ENCODE results near the gene SKI. TPM values are rescaled to one million over a fixed set of nuclear protein-coding genes. Genes with fewer than 3 reads are reported as not detected.
A peak's percentile ranks its signal among the peaks of the same experiment; 100 is the strongest.
"Not testable (repeated sequence)": the region's sequence is repeated elsewhere in the genome, so short reads cannot be mapped to it uniquely, and the experiment has no call there.

The SKI gene
- total RNA-seq, 1 donor from 2014 or later: 66.2 TPM

- Histone ChIP-seq H3K4me2 (ENCODE audit: low read length) (no peak overlapping the region), H3K9me3 (ENCODE audit: insufficient read depth, low read depth, low read length) (no peaks in the 10 kb centered on the region), H3K79me2 (ENCODE audit: insufficient read depth, low read length) (peaks cover 99% of the 10 kb centered on the region), H3K27ac (ENCODE audit: low read depth, low read length) (no peak overlapping the region), H3K36me3 (ENCODE audit: insufficient read depth, low read length) (peaks cover 6% of the 10 kb centered on the region), H3K9ac (ENCODE audit: low read length) (peak overlapping the region; percentile 3), H2AFZ (ENCODE audit: low read depth, low read length) (no peak overlapping the region), H4K20me1 (ENCODE audit: insufficient read depth, low read length) (peaks cover 99% of the 10 kb centered on the region), H3K4me1 (ENCODE audit: insufficient read depth, low read length) (peaks cover 52% of the 10 kb centered on the region), H3K4me3 (ENCODE audit: insufficient read depth, low read depth, low read length) (no peak overlapping the region), H3K27me3 (ENCODE audit: insufficient read depth, low read length) (no peaks in the 10 kb centered on the region)
- H3K36me3 Mint-ChIP-seq (ENCODE audit: low read depth, unreplicated experiment): peaks cover 11% of the 10 kb centered on the region
- no peak overlapping the region for H3K27ac Mint-ChIP-seq (ENCODE audit: unreplicated experiment)
- no peak for TF ChIP-seq CTCF (IDR thresholded peaks at IDR 0.05; ENCODE audit: insufficient read depth, low read depth, low read length)
- TF ChIP-seq EZH2 (IDR thresholded peaks at IDR 0.05; ENCODE audit: insufficient read depth, low read length): no peak
- H3K9me3 Mint-ChIP-seq (ENCODE audit: unreplicated experiment): no peaks in the 10 kb centered on the region
- no peak for FAIRE-seq
- H3K4me3 Mint-ChIP-seq (ENCODE audit: unreplicated experiment): no peak overlapping the region
- no peak for DNase-seq (ENCODE audit: low read depth)
- no peaks in the 10 kb centered on the region for H3K27me3 Mint-ChIP-seq (ENCODE audit: low read depth, unreplicated experiment)
- peaks cover 32% of the 10 kb centered on the region for H3K4me1 Mint-ChIP-seq (ENCODE audit: low read depth, unreplicated experiment)
These were observed 15.0 kb downstream of the SKI start for GRCh38 chr1:2242814-2243725.

GRCh38 chr1:2247045-2247394 is 18.9 kb downstream of the SKI start:
- peaks cover 41% of the 10 kb centered on the region for H3K4me1 ChIP-seq (ENCODE audit: insufficient read depth, low read length)
- H3K27ac ChIP-seq (ENCODE audit: low read depth, low read length); H3K9me3 ChIP-seq (ENCODE audit: insufficient read depth, low read depth, low read length); DNase-seq (ENCODE audit: low read depth); H3K27me3 Mint-ChIP-seq (ENCODE audit: low read depth, unreplicated experiment); H3K4me3 ChIP-seq (ENCODE audit: insufficient read depth, low read depth, low read length); H2AFZ ChIP-seq (ENCODE audit: low read depth, low read length); H3K36me3 Mint-ChIP-seq (ENCODE audit: low read depth, unreplicated experiment); H3K9ac ChIP-seq (ENCODE audit: low read length); H3K27me3 ChIP-seq (ENCODE audit: insufficient read depth, low read length); H3K4me3 Mint-ChIP-seq (ENCODE audit: unreplicated experiment); FAIRE-seq; H3K36me3 ChIP-seq (ENCODE audit: insufficient read depth, low read length); H3K9me3 Mint-ChIP-seq (ENCODE audit: unreplicated experiment): not testable (repeated sequence)
- peaks cover 34% of the 10 kb centered on the region for H3K4me1 Mint-ChIP-seq (ENCODE audit: low read depth, unreplicated experiment)
- peak overlapping the region; percentile 87 for H3K4me2 ChIP-seq (ENCODE audit: low read length)
- H3K79me2 ChIP-seq (ENCODE audit: insufficient read depth, low read length): peaks cover 99% of the 10 kb centered on the region
- peak overlapping the region; percentile 96 for H3K27ac Mint-ChIP-seq (ENCODE audit: unreplicated experiment)
- peaks cover 99% of the 10 kb centered on the region for H4K20me1 ChIP-seq (ENCODE audit: insufficient read depth, low read length)

GRCh38 chr1:2247760-2248126 is 19.6 kb downstream of the SKI start:
- Histone ChIP-seq H3K4me2 (ENCODE audit: low read length) (peak overlapping the region; percentile 57), H2AFZ (ENCODE audit: low read depth, low read length) (no peak overlapping the region), H3K9me3 (ENCODE audit: insufficient read depth, low read depth, low read length) (no peaks in the 10 kb centered on the region), H4K20me1 (ENCODE audit: insufficient read depth, low read length) (peaks cover 99% of the 10 kb centered on the region), H3K27ac (ENCODE audit: low read depth, low read length) (peak overlapping the region; percentile 11), H3K79me2 (ENCODE audit: insufficient read depth, low read length) (peaks cover 99% of the 10 kb centered on the region), H3K4me1 (ENCODE audit: insufficient read depth, low read length) (peaks cover 41% of the 10 kb centered on the region), H3K9ac (ENCODE audit: low read length) (peak overlapping the region; percentile 14), H3K4me3 (ENCODE audit: insufficient read depth, low read depth, low read length) (no peak overlapping the region), H3K27me3 (ENCODE audit: insufficient read depth, low read length) (no peaks in the 10 kb centered on the region), H3K36me3 (ENCODE audit: insufficient read depth, low read length) (no peaks in the 10 kb centered on the region)
- DNase-seq (ENCODE audit: low read depth) (no peak), FAIRE-seq (no peak)
- Mint-ChIP-seq H3K4me3 (ENCODE audit: unreplicated experiment) (no peak overlapping the region), H3K36me3 (ENCODE audit: low read depth, unreplicated experiment) (peaks cover 2% of the 10 kb centered on the region), H3K27me3 (ENCODE audit: low read depth, unreplicated experiment) (no peaks in the 10 kb centered on the region), H3K27ac (ENCODE audit: unreplicated experiment) (peak overlapping the region; percentile 12), H3K4me1 (ENCODE audit: low read depth, unreplicated experiment) (peaks cover 27% of the 10 kb centered on the region), H3K9me3 (ENCODE audit: unreplicated experiment) (no peaks in the 10 kb centered on the region)
- TF ChIP-seq CTCF (IDR thresholded peaks at IDR 0.05; ENCODE audit: insufficient read depth, low read depth, low read length): no peak
- TF ChIP-seq EZH2 (IDR thresholded peaks at IDR 0.05; ENCODE audit: insufficient read depth, low read length): no peak

All from astrocyte (in vitro differentiated cells and primary cell).